Measurements from ENCODE around the gene ASF1A.

ASF1A gene

DNA sequence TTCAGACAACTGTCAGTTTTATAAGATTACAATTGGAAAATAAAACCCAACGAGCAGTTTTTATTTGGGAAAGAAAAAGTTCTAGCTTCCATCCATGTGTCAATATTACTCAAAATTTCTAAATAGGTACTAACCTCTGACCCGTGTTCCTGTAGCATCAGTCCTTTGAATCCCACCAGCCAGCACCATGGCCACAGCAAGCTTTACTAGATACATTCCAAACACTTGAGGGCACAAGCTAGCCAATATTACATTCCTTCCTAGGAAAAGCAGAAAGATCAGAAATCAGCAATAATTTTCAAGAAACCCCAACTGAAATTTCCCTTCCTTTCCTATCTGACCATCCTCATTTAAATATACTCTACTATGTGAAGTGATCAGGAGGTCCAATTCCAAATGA lies 19.2 kb downstream of the ASF1A start:
- DNase-seq (ENCODE audit: low read depth, low spot score), result no peak

DNA sequence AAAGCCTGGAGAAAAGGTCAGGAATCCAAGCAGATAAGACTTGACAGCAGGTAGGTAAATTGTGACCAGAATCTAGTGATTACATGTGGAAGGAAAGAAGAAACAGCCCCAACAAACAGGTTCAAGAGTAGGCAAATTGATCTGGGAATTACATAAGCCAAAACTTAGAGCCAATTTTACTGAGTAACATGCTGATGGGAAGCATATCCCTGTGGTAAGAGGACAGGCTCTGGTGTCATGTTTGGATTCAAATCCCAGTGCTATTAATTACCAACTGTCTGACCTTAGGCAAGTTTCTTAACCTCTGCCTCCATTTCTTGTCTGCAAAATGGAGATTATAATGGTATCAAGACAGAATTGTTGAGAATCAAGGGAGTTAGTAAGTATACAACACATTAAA lies 20.6 kb downstream of the ASF1A start:
- DNase-seq (ENCODE audit: low read depth, low spot score), result no peak

DNA sequence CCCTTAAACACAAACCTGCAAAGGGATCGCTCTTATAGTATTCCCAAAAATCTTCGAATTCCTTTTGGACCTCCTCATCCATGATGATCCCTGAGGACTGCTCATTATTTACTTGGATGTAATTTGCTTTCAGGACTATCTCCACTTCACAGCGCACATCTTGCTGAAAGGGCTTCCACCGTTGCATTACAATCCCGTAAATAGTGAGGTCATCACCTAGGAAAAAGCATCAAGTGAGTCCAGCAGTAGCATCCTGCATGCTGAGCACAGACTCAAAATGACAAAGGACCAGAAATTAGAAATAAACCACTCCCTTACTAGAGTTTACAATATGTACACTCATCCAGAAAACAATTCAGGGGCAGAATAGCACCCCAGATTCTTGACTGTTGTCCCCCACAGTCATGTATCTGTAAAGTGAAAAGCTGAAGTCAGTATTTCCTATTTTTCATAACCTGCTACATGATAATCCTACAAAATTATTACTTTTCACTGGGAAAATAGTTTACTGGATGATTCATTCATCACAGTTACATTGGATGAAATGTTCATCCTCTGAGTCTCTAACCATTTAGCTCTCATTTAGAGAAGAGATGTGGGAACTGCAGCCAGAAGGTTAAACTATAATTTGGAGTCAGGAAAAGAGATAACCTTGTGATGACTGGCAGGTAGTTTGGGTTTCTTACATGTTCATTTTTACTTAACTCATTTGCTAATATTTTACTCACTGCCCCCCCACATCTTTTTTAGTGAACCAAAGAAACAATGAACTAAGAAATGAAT lies 23.8 kb downstream of the ASF1A start:
- no peak for DNase-seq (ENCODE audit: low read depth, low spot score)

DNA sequence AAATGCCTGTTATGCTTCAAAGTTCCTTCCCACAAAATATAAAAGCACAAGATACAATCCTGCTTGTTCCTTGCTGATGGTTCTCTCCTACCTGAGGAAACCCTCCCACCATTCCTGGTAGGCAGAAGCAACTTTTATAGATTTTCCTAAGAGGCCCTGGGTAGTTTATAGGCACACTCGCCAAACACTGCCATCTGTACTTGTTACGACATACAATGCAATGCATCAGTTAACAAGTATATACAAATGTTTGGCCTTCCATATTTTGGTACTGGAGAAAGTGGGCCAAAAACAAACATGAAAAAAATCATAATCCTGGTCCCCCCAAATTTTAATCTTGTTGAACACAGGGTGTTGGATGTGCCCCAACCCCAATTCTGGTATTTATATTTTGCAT lies 24.4 kb downstream of the ASF1A start:
- no peak for DNase-seq (ENCODE audit: low read depth, low spot score)

- DNase-seq (ENCODE audit: low read depth, low spot score), result no peak
These were observed 27.1 kb downstream of the ASF1A start for GRCh38 chr6:118921084-118921483.

DNA sequence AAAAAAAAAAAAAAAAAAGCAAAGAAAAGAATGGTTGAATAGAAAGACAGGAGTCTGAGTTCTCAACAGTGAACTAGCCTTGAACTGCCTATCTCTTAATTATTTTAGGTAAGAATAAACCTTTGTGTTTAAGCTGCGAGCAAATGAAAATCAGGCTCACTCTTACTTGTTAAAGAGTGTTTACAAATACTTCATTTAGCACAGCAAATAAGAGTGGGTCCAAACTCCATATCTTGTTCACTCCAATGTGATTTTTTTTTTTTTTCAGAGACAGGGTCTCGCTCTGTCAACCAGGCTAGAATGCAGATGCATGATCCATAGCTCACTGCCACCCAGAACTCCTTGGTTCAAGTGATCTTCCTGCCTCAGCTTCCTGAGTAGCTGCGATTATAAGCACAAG lies 29.1 kb downstream of the ASF1A start:
- DNase-seq (ENCODE audit: low read depth, low spot score), result no peak

DNA sequence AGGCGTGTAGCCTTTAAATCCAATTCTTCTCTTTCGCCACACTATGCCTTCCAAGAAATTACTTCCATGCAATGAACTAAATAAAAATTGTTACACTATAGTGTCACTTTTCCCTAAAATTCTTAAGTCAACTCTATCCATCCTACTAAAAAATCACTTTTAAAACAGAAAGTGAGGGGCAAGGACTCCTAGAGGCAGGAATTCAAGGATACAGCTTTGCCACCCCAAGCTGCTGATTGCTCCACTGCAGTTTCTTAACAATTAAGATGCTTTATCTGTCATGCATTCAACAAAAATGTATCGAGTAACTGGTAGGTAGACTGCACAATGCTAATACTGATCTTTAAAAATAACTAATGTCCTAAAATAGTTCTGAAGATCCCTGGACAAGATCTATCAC lies 36.7 kb downstream of the ASF1A start:
- DNase-seq (ENCODE audit: low read depth, low spot score), result no peak

DNA sequence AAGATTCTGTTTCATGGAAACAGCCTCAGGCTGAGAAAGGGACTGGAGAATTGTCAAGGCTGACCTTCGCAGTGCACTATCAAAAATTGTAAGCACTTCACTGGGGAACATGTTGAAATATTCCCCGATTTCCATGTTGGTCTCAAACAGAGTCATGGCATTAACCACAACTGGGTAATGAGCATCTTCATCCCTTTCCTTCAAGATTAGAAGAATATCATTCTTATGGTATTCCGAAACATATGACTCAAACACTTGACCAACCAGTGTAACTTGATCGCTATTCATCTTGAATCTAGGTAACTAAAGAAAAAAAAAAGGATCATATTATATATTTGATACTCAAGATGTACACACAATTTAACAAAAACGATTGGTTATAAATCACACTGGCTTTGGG lies 37.5 kb downstream of the ASF1A start:
- DNase-seq (ENCODE audit: low read depth, low spot score), result no peak

- DNase-seq (ENCODE audit: low read depth, low spot score), result no peak
These were observed 38.5 kb downstream of the ASF1A start for GRCh38 chr6:118932421-118932820.

- DNase-seq (ENCODE audit: low read depth, low spot score), result no peak
These were observed 40.0 kb downstream of the ASF1A start for GRCh38 chr6:118933855-118934460.

DNA sequence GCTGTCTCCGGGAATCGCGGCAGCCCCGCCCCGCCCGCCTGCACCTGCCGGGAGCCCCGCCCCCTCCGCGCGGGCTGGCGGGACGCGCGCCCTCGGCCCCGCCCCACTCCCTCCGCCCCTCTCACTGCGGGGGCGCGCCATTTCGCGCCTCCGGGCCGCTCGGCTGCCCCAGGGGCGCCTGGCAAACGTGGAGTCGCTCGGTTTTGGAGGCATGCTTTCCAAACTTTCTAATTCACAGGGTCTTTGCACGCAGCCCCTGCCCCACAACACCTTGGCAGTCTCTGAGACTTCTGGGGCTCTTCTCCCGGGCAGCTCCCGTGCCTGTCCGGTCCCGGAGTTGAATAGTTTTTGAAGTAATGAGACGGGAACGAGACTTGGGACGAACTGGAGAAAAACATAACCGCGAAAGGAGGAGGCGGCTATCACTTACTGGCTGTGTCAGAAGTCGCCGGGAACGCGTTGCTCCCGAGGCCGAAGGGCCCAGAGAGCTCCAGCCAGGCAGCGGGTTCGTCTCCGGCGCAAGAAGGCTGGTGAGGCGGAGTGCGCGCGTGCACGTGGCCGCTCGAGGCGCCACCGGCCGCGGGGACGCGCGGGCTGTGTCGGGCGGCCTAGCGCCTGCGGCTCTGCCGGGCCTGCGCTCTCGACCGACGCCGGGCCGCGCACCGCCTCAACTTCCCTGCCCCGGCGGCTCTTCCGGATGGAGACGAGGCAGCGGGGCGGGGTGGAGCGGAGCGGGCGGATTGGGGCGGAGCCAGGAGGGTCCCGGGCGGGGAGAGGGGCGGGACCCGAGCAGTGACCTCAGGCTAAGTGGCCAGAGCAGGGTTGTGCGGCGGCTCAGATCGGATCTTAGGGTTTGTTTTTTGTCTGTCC lies 40.7 kb downstream of the ASF1A start, which contains the start of gene MCM9:
TSS of gene MCM9 (minus strand) at position 699 of the 870 bp plus-strand sequence. CDS start 3,436 bp downstream, outside the sequence.
- peak; percentile 35 for DNase-seq (ENCODE audit: low read depth, low spot score)

DNA sequence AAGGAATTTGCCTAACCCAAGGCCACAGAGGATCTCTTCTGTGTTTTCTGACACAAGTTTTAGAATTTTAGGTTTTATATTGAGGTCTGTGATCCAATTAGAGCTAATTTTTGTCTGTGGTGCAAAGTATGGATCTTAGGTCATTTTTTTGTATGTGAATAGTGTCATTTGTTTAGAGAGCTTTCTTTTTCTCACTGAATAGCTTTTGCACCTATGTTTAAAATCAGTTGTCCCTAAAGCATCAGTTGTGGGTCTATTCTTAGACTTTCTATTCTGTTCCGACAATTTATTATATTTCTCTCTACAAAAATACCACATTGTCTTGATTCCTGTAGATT lies 41.3 kb downstream of the ASF1A start:
- DNase-seq (ENCODE audit: low read depth, low spot score), result no peak

DNA sequence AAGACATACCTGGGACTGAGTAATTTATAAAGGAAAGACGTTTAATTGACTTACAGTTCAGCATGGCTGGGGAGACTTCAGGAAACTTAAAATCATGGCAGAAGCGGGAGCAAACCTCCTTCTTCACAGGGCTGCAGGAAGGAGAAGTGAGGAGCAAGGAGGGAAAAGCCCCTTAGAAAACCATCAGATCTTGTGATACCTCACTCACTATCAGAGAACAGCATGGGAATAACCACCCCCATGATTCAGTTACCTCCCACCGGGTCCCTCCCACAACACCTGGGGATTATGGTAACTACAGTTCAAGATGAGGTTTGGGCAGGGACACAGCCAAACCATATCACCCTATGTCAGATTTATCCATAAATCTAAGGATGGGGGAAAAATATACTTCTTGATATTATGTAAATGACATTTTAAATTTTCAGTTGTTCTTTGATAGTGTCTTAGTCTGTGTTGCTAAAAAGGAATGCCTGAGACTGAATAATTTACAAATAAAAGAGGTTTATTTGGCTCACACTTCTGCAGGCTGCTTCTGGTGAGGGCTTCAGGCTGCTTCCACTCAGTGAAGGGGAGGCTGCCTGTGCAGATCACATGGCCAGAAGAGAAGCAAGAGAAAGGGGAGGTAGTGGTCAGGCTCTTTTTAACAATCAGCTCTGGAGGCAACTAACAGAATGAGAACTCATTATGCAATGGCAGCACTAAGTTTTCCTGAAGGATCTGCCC lies 42.2 kb downstream of the ASF1A start:
- no peak for DNase-seq (ENCODE audit: low read depth, low spot score)

- no peak for DNase-seq (ENCODE audit: low read depth, low spot score)
These were observed 45.7 kb downstream of the ASF1A start for GRCh38 chr6:118939683-118940082.

DNA sequence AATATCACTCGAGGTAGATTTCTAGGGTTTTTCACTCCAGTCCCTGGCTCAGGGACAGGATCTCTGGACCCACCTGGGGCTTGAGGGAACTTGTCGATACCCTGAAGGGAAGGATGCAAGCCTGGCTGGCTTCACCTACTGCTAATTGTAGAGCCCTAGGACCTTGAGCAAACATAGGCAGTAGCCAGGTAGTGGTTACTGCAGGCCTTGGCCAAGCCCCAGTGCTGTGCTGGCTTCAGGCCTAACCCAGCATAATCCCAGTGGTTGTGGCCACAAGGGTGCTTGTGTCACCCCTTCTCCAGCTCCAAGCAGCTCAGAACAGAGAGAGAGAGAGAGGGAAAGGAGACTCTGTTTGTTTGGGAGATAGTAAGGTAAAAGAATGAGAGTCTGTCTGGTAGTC lies 46.8 kb downstream of the ASF1A start:
- no peak for DNase-seq (ENCODE audit: low read depth, low spot score)

DNA sequence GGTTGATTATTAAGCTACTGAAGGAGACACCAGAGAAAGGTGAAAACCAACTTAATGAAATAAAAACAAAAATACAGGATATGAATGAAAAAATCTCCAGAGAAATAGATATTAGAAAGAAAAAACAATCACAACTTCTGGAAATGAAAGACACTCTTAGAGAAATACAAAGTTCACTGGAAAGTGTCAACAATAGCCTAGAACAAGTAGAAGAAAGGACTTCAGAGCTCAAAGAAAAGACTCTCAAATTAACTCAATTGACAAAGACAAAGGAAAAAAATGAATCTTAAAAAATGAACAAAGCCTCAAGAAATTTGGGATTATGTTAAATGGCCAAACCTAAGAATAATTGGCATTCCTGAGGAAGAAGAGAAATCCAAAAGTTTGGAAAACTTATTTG lies 51.3 kb downstream of the ASF1A start:
- no peak for DNase-seq (ENCODE audit: low read depth, low spot score)

GRCh38 chr6:118952683-118953082 lies 58.7 kb downstream of the ASF1A start:
- DNase-seq (ENCODE audit: low read depth, low spot score), result no peak

- no peak for DNase-seq (ENCODE audit: low read depth, low spot score)
These were observed 59.4 kb downstream of the ASF1A start for GRCh38 chr6:118953391-118953790.
